Activated naive CD4-positive, alpha-beta T cell treated with anti-CD3 and anti-CD28 coated beads, Interleukin-2, amount 50 U/mL, for 16 hours (primary cell): ENCODE results near the gene ZNF479.
"Not testable (repeated sequence)": the region's sequence is repeated elsewhere in the genome, so short reads cannot be mapped to it uniquely, and the experiment has no call there.

Experiments used
- DNase-seq: peaks from one replicate; pipeline ENCODE4 v3.0.0-alpha.2; 2020

Gene ZNF479

DNA sequence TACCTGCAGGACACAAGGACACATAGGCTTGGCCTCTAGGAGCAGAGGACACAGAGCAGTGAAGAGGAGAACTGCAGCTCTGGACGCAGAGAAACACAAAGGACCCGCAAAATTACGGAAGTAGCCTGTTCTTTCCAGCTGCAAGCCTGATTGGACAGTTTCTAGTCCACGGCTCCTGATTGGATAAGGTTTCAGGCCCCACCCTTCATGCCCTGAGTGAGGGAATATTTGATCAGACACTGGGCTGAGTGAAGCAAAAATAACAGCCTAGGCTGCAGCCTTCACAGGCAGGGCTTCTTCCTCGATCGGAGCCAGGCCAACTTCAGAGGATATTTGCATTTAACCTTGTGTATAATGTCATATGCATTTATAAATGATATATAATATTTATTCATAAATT lies at the start of gene ZNF479:
TSS of gene ZNF479 (minus strand) at position 101 of the 400 bp plus-strand sequence. CDS start 112 bp downstream, outside the sequence.
- not testable (repeated sequence) for DNase-seq

DNA sequence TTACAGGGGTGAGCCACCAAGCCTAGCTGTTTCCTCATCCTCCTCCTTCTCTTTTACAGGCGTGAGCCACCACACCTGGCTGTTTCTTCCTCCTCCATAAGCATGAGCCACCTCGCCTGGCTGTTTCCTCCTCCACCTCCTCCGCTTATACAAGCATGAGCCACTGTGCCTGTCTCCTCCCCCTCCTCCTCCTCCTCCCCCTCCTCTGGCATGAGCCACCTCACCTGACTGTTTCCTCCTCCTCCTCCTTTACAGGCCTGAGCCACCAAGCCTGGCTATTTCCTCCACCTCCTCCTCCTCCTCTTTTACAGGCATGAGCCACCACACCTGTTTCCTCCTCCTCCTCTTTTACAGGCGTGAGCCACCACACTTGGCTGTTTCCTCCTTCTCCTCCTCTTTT lies 49.8 kb upstream of the ZNF479 start:
- no peak for DNase-seq

DNA sequence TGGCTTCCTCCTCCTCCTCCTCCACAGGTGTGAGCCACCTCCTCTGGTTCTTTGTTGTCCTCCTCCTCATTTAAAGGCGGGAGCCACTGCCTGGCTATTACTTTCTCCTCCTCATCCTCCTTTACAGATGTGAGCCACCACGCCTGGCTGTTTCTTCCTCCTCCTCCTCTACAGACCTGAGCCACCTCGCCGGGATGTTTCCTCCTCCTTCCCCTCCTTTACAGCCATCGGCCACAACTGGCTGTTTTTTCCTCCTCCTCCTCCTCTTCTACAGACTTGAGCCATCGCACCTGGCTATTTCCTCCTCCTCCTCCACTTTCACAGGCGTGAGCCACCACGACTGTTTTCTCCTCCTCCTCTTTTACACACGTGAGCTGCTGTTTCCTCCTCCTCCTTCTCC lies 49.0 kb upstream of the ZNF479 start:
- no peak for DNase-seq

DNA sequence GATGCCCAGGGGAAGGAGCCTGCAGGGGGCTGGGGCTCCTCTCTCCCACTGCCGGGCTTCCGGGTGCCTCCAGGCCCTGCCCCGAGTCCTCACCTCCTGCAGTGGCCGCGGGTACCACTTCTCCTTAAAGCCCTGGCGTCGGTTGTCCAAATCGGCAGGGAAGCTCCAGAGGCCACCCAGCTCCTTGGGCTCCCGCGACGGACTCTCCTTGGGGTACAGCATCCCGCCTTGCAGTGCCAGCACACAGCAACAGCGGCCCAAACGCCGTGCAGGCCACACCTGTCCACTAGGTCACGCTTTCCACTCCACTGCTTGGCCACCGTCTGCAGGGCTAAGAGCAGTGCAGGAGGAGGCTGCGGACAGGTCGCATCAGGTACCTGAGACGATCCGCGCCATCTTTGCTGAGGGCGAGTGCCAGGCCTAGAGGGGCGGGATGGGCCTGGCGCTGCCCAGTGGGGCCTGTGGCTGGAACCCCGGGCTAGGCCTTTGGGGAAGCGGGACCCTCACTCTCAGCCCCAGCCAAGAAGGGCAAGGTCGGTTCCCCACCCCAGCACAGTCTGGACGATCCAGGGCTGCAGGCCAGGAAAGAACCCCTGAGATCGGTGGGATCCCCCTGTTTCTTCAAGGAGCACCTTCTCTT lies 47.7 kb upstream of the ZNF479 start:
- DNase-seq, result no peak

DNA sequence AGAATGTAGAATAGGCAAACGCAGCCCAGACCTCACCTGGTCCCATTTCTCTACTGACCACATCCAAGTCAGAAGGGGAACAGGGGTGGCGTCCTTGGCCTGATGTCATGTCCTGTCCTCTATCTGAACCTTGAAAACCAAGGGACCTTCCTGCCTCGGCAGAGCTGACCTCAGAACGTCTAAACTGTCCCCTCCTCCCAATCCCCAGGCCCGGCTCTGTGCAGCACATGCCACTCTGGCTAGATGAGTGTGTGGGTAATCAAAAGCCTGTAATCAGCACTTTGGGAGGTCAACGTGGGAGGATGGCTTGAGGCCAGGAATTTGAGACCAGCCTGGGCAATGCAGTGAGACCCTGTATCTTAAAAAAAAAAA lies 46.5 kb upstream of the ZNF479 start:
- DNase-seq, result no peak

DNA sequence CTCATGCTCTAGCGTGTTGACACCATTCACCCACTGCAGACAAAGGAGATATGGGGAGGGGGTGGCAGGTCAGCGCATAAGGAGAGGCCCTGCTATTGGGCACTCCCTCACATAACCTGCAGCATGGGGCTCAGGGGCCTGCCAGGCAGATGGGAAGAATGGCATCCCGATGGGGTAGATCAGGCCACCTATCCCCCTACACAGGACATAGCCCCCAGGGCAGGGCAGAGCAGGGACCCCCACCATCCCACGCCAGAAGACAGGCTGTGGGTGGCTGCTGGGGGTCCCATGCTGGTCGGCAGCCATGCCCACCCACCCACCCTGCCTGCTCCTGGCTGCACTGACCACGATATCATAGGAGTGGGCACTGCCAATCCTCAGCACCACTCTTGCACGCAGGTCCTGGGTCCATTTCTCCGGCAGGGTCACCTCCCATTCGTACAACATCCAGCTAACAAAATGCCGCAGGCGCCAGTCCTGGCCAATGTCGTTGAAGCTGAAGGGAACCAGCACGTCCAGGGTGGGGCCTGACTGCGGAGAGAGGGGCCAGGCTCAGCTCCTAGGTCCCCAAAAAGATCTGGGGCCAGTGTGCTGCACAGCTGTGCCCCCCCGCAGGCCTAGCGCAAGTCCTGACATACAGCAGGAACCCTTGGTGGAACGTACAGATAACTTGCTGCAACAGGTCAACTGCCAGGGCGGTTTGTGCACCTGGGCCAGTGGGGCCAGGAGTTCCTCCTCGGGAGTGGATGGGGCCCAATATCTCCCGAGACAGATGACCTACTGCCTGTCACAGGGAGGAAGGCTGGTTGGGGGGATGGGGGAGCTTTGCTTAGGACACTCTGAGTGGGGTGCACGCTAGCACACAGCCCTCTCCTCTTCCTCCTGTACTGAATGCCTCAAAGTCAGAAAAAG lies 45.9 kb upstream of the ZNF479 start:
- no peak for DNase-seq

DNA sequence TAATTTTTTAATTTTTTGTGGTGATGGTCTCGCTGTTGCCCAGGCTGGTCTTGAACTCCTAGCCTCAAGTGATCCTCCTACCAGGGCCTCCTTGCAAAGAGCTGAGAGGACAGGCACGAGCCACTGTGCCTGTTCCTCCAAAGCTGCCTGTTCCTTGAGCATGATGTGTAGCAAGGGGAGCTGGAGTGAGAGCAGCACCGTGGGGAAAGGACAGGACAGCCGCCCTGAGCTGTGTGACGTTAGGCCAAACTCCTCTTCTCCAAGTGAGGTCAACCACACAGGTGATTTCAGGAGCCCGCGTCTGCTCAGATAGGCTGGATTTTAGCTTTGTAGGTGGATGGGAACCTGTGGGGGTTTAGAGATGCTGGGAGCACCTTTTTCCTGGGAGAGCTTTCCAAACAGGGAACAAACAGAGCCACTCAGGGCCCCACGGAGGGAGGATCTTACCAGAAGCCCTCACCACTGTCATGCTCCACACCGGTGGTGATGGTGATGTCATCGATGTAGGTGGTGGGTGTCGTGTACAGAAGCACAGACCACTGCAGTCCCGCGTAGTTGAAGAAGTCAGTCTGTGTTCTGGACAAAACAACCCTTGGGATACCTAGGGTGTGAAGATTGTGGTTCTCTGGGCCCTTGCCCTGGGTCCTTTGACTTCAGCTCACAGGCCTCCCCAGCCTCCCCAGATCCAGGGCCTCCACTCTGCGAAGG lies 44.8 kb upstream of the ZNF479 start:
- DNase-seq, result no peak

DNA sequence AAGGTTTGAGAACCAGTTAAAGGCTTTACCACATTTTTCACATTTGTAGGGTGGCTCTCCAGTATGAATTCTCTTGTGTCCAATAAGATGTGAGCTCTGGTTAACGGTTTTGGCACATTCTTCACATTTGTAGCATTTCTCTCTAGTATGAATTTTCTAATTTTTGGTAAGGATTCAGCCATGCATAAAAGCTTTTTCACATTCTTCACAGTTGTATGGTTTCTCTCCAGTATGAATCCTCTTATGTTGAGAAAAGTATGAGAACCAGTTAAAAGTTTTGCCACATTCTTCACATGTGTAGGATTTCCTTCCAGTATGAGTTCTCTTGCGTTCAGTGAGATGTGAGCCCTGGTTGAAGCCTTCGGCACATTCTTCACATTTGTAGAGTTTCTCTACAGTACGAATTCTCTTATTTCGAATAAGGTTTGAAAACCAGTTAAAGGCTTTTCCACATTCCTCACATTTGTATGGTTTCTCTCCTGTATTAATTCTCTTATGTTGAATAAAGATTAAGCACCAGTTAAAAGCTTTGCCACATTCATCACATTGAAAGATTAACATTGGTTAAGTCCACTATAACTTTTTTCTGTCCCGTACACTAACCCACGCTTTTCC lies 33.2 kb upstream of the ZNF479 start:
- no peak for DNase-seq

DNA sequence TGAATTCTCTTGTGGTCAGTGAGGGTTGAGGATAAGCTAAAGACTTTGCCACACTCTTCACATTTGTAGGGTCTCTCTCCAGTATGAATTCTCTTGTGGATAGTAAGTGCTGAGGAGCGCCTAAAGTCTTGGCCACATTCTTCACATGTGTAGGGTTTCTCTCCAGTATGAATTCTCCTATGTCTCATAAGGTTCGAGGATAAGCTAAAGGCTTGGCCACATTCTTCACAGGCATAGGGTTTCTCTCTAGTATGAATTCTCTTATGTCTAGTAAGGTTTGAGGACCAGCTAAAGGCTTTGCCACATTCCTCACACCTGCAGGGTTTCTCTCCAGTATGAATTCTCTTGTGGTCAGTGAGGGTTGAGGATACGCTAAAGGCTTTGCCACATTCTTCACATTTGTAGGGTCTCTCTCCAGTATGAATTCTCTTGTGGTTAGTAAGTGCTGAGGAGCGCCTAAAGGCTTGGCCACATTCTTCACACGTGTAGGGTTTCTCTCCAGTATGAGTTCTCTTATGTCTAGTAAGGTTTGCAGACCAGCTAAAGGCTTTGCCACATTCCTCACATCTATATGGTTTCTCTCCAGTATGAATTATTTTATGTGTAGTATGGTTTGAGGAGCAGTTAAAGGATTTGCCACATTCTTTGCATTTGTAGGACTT lies 12.0 kb downstream of the ZNF479 start:
- not testable (repeated sequence) for DNase-seq
